ENCODE data around the gene RAF1.

DNA sequence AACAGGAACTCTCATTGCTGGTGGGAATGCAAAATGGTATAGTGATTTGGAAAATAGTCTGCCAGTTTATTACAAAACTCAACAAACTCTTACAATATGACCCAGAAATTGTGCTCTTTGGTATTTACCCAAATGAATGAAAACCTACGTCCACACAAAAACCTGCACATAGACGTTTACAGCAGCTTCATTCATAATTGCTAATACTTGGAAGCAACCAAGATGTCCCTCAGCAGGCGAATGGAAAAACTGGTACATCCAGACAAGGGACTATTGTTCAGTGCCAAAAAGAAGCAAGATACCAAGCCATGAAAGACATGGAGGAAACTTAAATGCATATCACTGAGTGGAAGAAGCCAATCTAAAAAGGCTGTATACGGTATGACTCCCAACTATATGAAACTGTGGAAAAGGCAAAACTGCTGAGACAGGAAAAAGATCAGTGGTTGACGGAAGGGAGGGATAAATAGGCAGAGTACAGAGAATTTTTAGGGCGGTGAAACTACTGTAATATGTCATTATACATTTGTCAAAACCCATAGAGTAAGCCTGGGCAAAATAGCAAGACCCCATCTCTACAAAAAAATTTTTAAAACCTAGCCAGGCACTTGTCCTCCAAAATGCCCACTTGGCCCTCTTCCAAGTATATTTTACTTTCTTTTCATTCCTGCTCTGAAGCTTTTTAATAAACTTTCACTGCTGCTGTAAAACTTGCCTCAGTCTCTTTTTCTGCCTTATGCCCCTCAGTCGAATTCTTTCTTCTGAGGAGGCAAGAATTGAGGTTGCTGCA, 113.8 kb downstream of the RAF1 start:
- TF ChIP-seq POLR2A (IDR thresholded peaks at IDR 0.05; ENCODE audit: low read depth, low read length): no peak
- TF ChIP-seq, protein P1, sequence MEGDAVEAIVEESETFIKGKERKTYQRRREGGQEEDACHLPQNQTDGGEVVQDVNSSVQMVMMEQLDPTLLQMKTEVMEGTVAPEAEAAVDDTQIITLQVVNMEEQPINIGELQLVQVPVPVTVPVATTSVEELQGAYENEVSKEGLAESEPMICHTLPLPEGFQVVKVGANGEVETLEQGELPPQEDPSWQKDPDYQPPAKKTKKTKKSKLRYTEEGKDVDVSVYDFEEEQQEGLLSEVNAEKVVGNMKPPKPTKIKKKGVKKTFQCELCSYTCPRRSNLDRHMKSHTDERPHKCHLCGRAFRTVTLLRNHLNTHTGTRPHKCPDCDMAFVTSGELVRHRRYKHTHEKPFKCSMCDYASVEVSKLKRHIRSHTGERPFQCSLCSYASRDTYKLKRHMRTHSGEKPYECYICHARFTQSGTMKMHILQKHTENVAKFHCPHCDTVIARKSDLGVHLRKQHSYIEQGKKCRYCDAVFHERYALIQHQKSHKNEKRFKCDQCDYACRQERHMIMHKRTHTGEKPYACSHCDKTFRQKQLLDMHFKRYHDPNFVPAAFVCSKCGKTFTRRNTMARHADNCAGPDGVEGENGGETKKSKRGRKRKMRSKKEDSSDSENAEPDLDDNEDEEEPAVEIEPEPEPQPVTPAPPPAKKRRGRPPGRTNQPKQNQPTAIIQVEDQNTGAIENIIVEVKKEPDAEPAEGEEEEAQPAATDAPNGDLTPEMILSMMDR (IDR thresholded peaks at IDR 0.05; ENCODE audit: extremely low read depth in 1 of 2, insufficient read depth in 1 of 2, low read depth in 1 of 2, low read length in 2 of 2): no peak

Measured in endothelial cell of umbilical vein (primary cell).